SK-N-SH (cell line): Measurements from ENCODE around the gene MMD. TPM values are rescaled to one million over a fixed set of nuclear protein-coding genes. Genes with fewer than 3 reads are reported as not detected.

Experiments
- CTCF ChIA-PET: fragments of 300-600, 350-600 bp; formaldehyde crosslinking; extraction: SDS; loops from one replicate; lab custom pipeline; 2021; lab: Yijun Ruan, JAX
- POLR2A ChIA-PET: fragments of 350-600 bp; sonication (Branson Sonifier 250); formaldehyde crosslinking; extraction: SDS; loops from one replicate; lab custom pipeline; 2020; ENCODE audit warnings: antibody characterized with exemption, inconsistent platforms; lab: Yijun Ruan, JAX
- DNase-seq: peaks from one replicate; pipeline ENCODE4 v3.0.0; 2012
- H2AFZ ChIP-seq: fragments of 200-600 bp; sonication (generic); 2 replicates; pipeline ENCODE4 v1.8.1; 2016; ENCODE audit warnings: antibody characterized with exemption, mild to moderate bottlenecking, low read depth
- H3F3A ChIP-seq: fragments of 200-600 bp; sonication (generic); replicated peaks from 2 replicates; pipeline ENCODE3; 2016; ENCODE audit warnings: antibody characterized with exemption, mild to moderate bottlenecking; ENCODE audit not compliant: insufficient read depth
- H3K27ac ChIP-seq, 2 experiments: fragments of 200-500 bp in 1 of 2; fragments of 200-600 bp in 1 of 2; sonication (Bioruptor generic) in 1 of 2; sonication (generic), shearing (Covaris generic) in 1 of 2; 2 replicates each; pipeline versions ENCODE4 v1.5.1 to v1.6.1; 2014 to 2016; ENCODE audit warnings: low read depth in 2 of 2, inconsistent platforms in 1 of 2, low read length in 1 of 2, mild to moderate bottlenecking in 1 of 2, mixed read lengths in 1 of 2
- H3K27me3 ChIP-seq: fragments of 200-600 bp; sonication (generic), shearing (Covaris generic); 2 replicates; pipeline ENCODE4 v1.6.1; 2016; ENCODE audit warnings: mixed run types; ENCODE audit not compliant: insufficient read depth
- H3K36me3 ChIP-seq, 2 experiments: fragments of 200-500 bp in 1 of 2; fragments of 200-600 bp in 1 of 2; sonication (Bioruptor generic) in 1 of 2; sonication (generic) in 1 of 2; replicated peaks in 1 of 2; 2 replicates each; pipeline versions ENCODE3 to v1.5.1; 2014 to 2016; ENCODE audit warnings: low read length in 1 of 2, mild to moderate bottlenecking in 1 of 2; ENCODE audit not compliant: insufficient read depth in 2 of 2, control insufficient read depth in 1 of 2
- H3K4me1 ChIP-seq, 2 experiments: fragments of 200-500 bp in 1 of 2; fragments of 200-600 bp in 1 of 2; sonication (Bioruptor generic) in 1 of 2; sonication (generic), shearing (Covaris generic) in 1 of 2; 2 replicates each; pipeline versions ENCODE4 v1.5.1 to v1.6.1; 2014 to 2016; ENCODE audit warnings: low read depth in 1 of 2, low read length in 1 of 2, mixed run types in 1 of 2; ENCODE audit not compliant: insufficient read depth in 2 of 2, control insufficient read depth in 1 of 2
- H3K4me2 ChIP-seq: fragments of 200-600 bp; sonication (generic), shearing (Covaris generic); 2 replicates; pipeline ENCODE4 v1.6.1; 2017; ENCODE audit warnings: mixed run types
- H3K4me3 ChIP-seq, 2 experiments: fragments of 200-500 bp in 1 of 2; fragments of 200-600 bp in 1 of 2; sonication (Bioruptor generic) in 1 of 2; sonication (generic), shearing (Covaris generic) in 1 of 2; 2 replicates each; pipeline versions ENCODE4 v1.5.1 to v1.8.1; 2014 to 2016; ENCODE audit warnings: low read depth in 2 of 2, inconsistent platforms in 1 of 2, low read length in 1 of 2, mild to moderate bottlenecking in 1 of 2, mixed read lengths in 1 of 2, moderate library complexity in 1 of 2
- H3K79me2 ChIP-seq: fragments of 200-600 bp; sonication (generic); 2 replicates; pipeline ENCODE4 v1.8.1; 2017; ENCODE audit warnings: mild to moderate bottlenecking; ENCODE audit not compliant: insufficient read depth
- H3K9ac ChIP-seq: fragments of 200-600 bp; sonication (generic); 2 replicates; pipeline ENCODE4 v1.6.1; 2017; ENCODE audit warnings: mixed run types
- H3K9me2 ChIP-seq: fragments of 200-600 bp; sonication (generic); 2 replicates; pipeline ENCODE4 v1.6.1; 2017; ENCODE audit warnings: mixed run types
- H3K9me3 ChIP-seq: fragments of 200-600 bp; sonication (generic); 2 replicates; pipeline ENCODE4 v1.6.1; 2017; ENCODE audit warnings: mixed run types, mild to moderate bottlenecking, moderate library complexity
- H4K20me1 ChIP-seq: fragments of 200-600 bp; sonication (generic); 2 replicates; pipeline ENCODE4 v1.6.1; 2017; ENCODE audit warnings: mild to moderate bottlenecking, mixed run types; ENCODE audit not compliant: insufficient read depth
- CHD2 ChIP-seq: fragments of 150-350 bp; IDR thresholded peaks from 2 replicates; pipeline ENCODE4 v1.6.1; 2018; ENCODE audit warnings: low read length; ENCODE audit not compliant: partially characterized antibody
- EP300 ChIP-seq, 2 experiments: IDR thresholded peaks; 2 replicates each; pipeline versions ENCODE4 v1.4.0 to v1.6.1; 2012; ENCODE audit warnings: borderline replicate concordance in 1 of 2, low read depth in 1 of 2, low read length in 1 of 2
- GATA2 ChIP-seq: sonication (generic); formaldehyde crosslinking; IDR thresholded peaks from 2 replicates; pipeline ENCODE4 v1.5.0; 2020; ENCODE audit warnings: mild to moderate bottlenecking, missing genetic modification reagents
- POLR2AphosphoS5 ChIP-seq: IDR thresholded peaks from 2 replicates; pipeline ENCODE4 v1.6.1; 2012; ENCODE audit warnings: low read depth, low read length
- RCOR1 ChIP-seq: fragments of 150-350 bp; IDR thresholded peaks from 2 replicates; pipeline ENCODE4 v1.6.1; 2017; ENCODE audit warnings: antibody characterized with exemption, low read length
- SMC3 ChIP-seq: IDR thresholded peaks from 2 replicates; pipeline ENCODE4 v1.6.1; 2012; ENCODE audit warnings: low read depth, low read length, improper control_type of control experiment
- USF2 ChIP-seq: fragments of 150-350 bp; IDR thresholded peaks from 2 replicates; pipeline ENCODE4 v1.6.1; 2017; ENCODE audit warnings: antibody characterized with exemption, low read length, low read depth, borderline replicate concordance
- WGBS: methylation state at CpG from one replicate; pipeline ENCODE4 v1.1.6; 2017; ENCODE audit warnings: low lambda C conversion rate; 5-methylcytosine and 5-hydroxymethylcytosine counted together
- polyA plus RNA-seq, 3 experiments: library from polyadenylated mRNA; depleted of rRNA; stranded (reverse); fragments of >200 nt; gene quantifications; 2 replicates each; pipeline ENCODE4 v1.2.3, GENCODE V29; 2012
- TF ChIP-seq, protein P1 (sequence below): fragments of 150-350 bp; IDR thresholded peaks from 2 replicates; pipeline ENCODE4 v1.6.1; 2016; ENCODE audit warnings: mild to moderate bottlenecking, low read depth, low read length

Gene MMD
- polyA plus RNA-seq, 1 of the 3 experiments (the other 2 are of a cell fraction) = 10.9 TPM

DNA sequence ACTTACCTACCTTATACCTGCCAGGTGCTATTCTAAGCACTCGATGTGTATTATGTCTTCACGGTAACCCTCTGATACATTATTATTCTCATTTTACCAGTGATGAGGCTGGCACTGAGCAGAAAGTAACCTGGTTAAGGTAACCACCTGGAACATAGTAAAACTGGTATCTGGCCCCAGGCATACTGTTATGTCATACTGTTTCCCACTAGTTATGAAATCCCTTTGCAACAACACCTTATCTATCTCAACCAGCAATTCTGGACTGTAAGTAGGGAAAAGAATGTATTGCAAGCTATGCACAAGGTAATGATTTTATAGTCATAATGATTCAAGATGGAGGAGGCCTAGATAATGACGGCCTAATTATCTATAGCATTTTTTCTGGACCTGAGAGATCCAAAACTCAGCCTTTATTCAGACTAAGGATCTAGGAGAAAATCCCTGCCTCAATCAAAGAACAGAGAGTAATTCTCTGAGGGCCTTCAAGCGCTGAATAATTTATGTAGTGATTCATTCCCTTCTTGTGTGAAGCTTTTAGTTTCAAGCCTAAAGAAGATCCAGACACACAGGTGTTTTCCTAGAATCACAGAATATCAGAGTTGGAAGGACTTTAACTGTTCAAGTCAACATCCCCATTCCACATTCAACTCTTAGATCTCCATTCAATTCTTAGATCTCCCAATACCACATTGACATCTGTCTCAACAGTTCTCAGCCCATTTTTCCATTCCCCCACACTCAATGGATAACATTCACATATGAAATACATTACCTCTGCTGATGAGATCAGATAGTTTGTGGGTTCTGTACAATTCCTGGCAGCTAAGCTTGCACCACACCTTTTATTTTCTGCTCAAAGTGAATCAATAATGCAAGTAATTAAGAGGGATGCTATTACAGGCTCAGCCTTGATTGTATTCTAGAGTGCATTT lies 14.9 kb upstream of the MMD start:
- H3K4me3 ChIP-seq = no peak overlapping the region
- ChIA-PET POLR2A (interaction anchor here (1.5 kb wide), 1 partner anchor 15 kb away, joined by 3 read pairs; the partner anchor contains the start of gene MMD), CTCF (interaction anchor here (0.6 to 2.0 kb wide), 4 partner anchors 78 to 1587 kb away, joined by 3 to 8 read pairs (median 5); no protein-coding TSS in a partner anchor)
- H3K79me2 ChIP-seq = no peaks in the 10 kb centered on the region
- TF ChIP-seq EP300 (IDR thresholded peaks at IDR 0.05; ENCODE audit: borderline replicate concordance in 1 of 2, low read depth in 1 of 2, low read length in 1 of 2) = peak in 1 of 2 experiments; percentile 50; a peak in 1 of 4 replicates
- TF ChIP-seq POLR2AphosphoS5 = no peak
- no peak for TF ChIP-seq SMC3
- TF ChIP-seq RCOR1 = peak; percentile 74; the same call in 1 of the 2 replicates
- peak; percentile 25 for TF ChIP-seq CHD2
- peak; percentile 64 for TF ChIP-seq GATA2 (CRISPR knock-in tag)
- H3K27ac ChIP-seq = peak overlapping the region in 1 of 2 experiments; percentile 40; a peak in 2 of 4 replicates
- peaks cover 0 to 34% of the 10 kb centered on the region in 2 experiments; a peak in 3 of 4 replicates for H3K4me1 ChIP-seq
- 96% methylated on average over 4 of the region's 4 CpGs for whole genome bisulfite sequencing
- no peaks in the 10 kb centered on the region for H4K20me1 ChIP-seq
- peak; percentile 34 for DNase-seq
- no peaks in the 10 kb centered on the region for H3K9me2 ChIP-seq
- no peak overlapping the region for H3K9ac ChIP-seq
- H3F3A ChIP-seq = no peaks in the 10 kb centered on the region
- no peaks in the 10 kb centered on the region for H3K9me3 ChIP-seq
- no peaks in the 10 kb centered on the region for H3K27me3 ChIP-seq
- H3K4me2 ChIP-seq = no peak overlapping the region
- H2AFZ ChIP-seq = no peak overlapping the region
- no peaks in the 10 kb centered on the region for H3K36me3 ChIP-seq

- ChIA-PET POLR2A (no interaction called here), CTCF (no interaction called here)
- Histone ChIP-seq H4K20me1 (no peaks in the 10 kb centered on the region), H3K36me3 (no peaks in the 10 kb centered on the region), H3F3A (no peaks in the 10 kb centered on the region), H3K4me1 (peaks cover 0 to 36% of the 10 kb centered on the region in 2 experiments; a peak in 3 of 4 replicates), H2AFZ (no peak overlapping the region), H3K9me2 (no peaks in the 10 kb centered on the region), H3K27ac (no peak overlapping the region), H3K9ac (no peak overlapping the region), H3K79me2 (no peaks in the 10 kb centered on the region), H3K4me3 (no peak overlapping the region), H3K4me2 (no peak overlapping the region), H3K27me3 (no peaks in the 10 kb centered on the region), H3K9me3 (no peaks in the 10 kb centered on the region)
- TF ChIP-seq GATA2 (CRISPR knock-in tag) (no peak), USF2 (no peak)
- TF ChIP-seq, protein P1, sequence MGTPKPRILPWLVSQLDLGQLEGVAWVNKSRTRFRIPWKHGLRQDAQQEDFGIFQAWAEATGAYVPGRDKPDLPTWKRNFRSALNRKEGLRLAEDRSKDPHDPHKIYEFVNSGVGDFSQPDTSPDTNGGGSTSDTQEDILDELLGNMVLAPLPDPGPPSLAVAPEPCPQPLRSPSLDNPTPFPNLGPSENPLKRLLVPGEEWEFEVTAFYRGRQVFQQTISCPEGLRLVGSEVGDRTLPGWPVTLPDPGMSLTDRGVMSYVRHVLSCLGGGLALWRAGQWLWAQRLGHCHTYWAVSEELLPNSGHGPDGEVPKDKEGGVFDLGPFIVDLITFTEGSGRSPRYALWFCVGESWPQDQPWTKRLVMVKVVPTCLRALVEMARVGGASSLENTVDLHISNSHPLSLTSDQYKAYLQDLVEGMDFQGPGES = no peak
- no peak for DNase-seq
- WGBS = 79% methylated on average over 4 of the region's 4 CpGs
Measured at GRCh38 chr17:55435408-55435807, 13.8 kb upstream of the MMD start.
